D721Med (cell line): ENCODE data around the gene CDH18.

Source experiments
- DNase-seq: peaks from one replicate; pipeline ENCODE4 v3.0.0; 2011; ENCODE audit warnings: low spot score; ENCODE audit not compliant: insufficient read length
- FAIRE-seq: peaks from 2 replicates; lab custom pipeline; 2011; peaks lifted over from hg19 to GRCh38; lab: Jason Lieb, UNC
- CTCF ChIP-seq: IDR thresholded peaks from 2 replicates; pipeline ENCODE4 v1.5.1; 2012; ENCODE audit warnings: mild to moderate bottlenecking, control low read depth; ENCODE audit not compliant: insufficient read depth; ENCODE audit errors: missing control alignments

CDH18 gene

GRCh38 chr5:20023686-20024180 lies 35.7 kb upstream of the CDH18 start:
- FAIRE-seq (no peak), DNase-seq (no peak)
- no peak for TF ChIP-seq CTCF

GRCh38 chr5:20020247-20020646 lies 32.2 kb upstream of the CDH18 start:
- DNase-seq (no peak), FAIRE-seq (no peak)
- TF ChIP-seq CTCF: no peak

- DNase-seq (no peak), FAIRE-seq (no peak)
- no peak for TF ChIP-seq CTCF
Observed at GRCh38 chr5:20017021-20017420, 29.0 kb upstream of the CDH18 start.

GRCh38 chr5:20000416-20000815 lies 12.4 kb upstream of the CDH18 start:
- DNase-seq (no peak), FAIRE-seq (no peak)
- TF ChIP-seq CTCF: no peak

- DNase-seq (no peak), FAIRE-seq (no peak)
- no peak for TF ChIP-seq CTCF
Observed at GRCh38 chr5:19988457-19988856, 457 bp upstream of the CDH18 start.

- TF ChIP-seq CTCF: no peak
- no peak for FAIRE-seq
- DNase-seq: no peak
Observed at GRCh38 chr5:19986806-19987205, 1.2 kb downstream of the CDH18 start.

GRCh38 chr5:19986031-19986619 lies 1.9 kb downstream of the CDH18 start:
- FAIRE-seq (no peak), DNase-seq (no peak)
- TF ChIP-seq CTCF: no peak
